Measurements from ENCODE around the gene SNAI1. TPM values are rescaled to one million over a fixed set of nuclear protein-coding genes. Genes with fewer than 3 reads are reported as not detected.
"Not testable (repeated sequence)": the region's sequence is repeated elsewhere in the genome, so short reads cannot be mapped to it uniquely, and the experiment has no call there.

SNAI1 gene
- total and polyA plus RNA-seq, 12 donors = 0.28 to 13.2 (median 8.4) TPM

DNA sequence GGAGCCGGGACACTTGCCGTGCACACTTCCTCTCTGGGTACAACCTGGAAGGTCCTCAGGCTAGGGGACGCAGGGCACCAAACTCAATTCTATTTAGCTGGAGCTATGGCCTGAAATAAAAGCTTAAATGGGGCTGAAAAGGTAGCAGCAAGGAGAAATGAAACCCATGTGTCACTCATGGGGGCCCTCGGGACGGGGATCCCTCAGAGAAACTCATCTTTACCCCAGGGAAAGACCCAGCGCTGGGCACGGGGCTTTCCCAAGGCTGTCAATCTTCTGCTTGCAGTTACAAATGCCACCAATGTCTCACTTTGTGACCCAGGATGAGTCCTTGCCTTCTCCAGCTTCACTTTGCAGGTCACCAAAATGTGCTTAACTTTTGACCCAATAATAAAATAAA is 16.5 kb downstream of the SNAI1 start:
- Histone ChIP-seq H3K4me1 (replicated peaks in 1 of 2) (no peaks in the 10 kb centered on the region), H3K27me3 (no peaks in the 10 kb centered on the region), H3K36me3 (replicated peaks in 1 of 2) (no peaks in the 10 kb centered on the region), H3K4me3 (no peak overlapping the region), H3K27ac (no peak overlapping the region), H3K9me3 (replicated peaks in 1 of 3) (no peaks in the 10 kb centered on the region)
- TF ChIP-seq CTCF (IDR thresholded peaks at IDR 0.05) = no peak
- TF ChIP-seq POLR2A (IDR thresholded peaks at IDR 0.05) = no peak
- no peak for DNase-seq
- intact Hi-C loops (cut with DNase I) = no loop called here
- 67 to 80% (median 78%) methylated on average over 4 to 7 of the region's 7 CpGs for WGBS, 4 donors

DNA sequence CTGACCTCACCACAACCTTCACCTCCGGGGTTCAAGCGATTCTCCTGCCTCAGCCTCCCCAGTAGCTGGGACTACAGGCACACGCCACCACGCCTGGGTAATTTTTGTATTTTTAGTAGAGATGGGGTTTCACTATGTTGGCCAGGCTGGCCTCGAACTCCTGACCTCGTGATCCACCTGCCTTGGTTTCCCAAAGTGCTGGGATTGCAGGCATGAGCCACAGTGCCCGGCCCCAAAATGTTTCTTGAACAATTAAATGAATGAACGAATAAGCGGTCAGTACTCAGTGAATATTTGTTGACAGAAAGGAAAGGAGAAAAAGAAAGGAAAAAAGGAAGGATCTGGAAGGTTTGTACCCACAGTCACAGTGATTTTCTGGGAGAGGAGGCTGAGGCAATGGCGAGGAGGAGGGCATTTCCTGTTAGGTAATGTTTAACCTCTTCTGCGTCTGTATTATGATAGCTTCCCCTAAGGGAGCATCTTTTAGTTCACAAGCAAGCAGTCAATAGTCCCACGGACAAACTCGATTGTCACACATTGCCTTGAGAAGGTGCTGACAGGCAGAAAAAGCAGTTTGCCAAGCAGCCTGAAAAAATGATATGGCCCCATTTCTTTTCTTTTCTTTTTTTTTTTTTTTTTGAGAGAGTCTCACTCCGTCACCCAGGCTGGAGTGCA is 17.9 kb downstream of the SNAI1 start:
- 70 to 73% (median 71%) methylated on average over 14 of the region's 14 CpGs for WGBS, 4 donors
- intact Hi-C loops (cut with DNase I); H3K4me3 ChIP-seq: not testable (repeated sequence)

GRCh38 chr20:50001784-50002311 is 19.1 kb downstream of the SNAI1 start:
- intact Hi-C loops (cut with DNase I) = no loop called here
- no peaks in the 10 kb centered on the region for H3K4me1 ChIP-seq (replicated peaks in 1 of 2)
- no peak overlapping the region for H3K4me3 ChIP-seq
- no peaks in the 10 kb centered on the region for H3K9me3 ChIP-seq (replicated peaks in 1 of 3)
- no peak for TF ChIP-seq POLR2A (IDR thresholded peaks at IDR 0.05)
- no peak for TF ChIP-seq CTCF (IDR thresholded peaks at IDR 0.05)
- H3K36me3 ChIP-seq (replicated peaks in 1 of 2) = no peaks in the 10 kb centered on the region
- no peaks in the 10 kb centered on the region for H3K27me3 ChIP-seq
- DNase-seq = no peak
- H3K27ac ChIP-seq = no peak overlapping the region
- 84 to 92% (median 86%) methylated on average over 9 of the region's 9 CpGs for WGBS, 4 donors

More for the DNA sequence above, 17.9 kb downstream of the SNAI1 start:
- not testable (repeated sequence) for DNase-seq; H3K4me1 ChIP-seq (replicated peaks in 1 of 2); H3K27me3 ChIP-seq; H3K9me3 ChIP-seq (replicated peaks in 1 of 3); H3K36me3 ChIP-seq (replicated peaks in 1 of 2); H3K27ac ChIP-seq

GRCh38 chr20:50003253-50003656 is 20.5 kb downstream of the SNAI1 start:
- Histone ChIP-seq H3K4me1 (replicated peaks in 1 of 2) (no peaks in the 10 kb centered on the region), H3K4me3 (no peak overlapping the region), H3K9me3 (replicated peaks in 1 of 3) (no peaks in the 10 kb centered on the region), H3K36me3 (replicated peaks in 1 of 2) (no peaks in the 10 kb centered on the region), H3K27me3 (no peaks in the 10 kb centered on the region), H3K27ac (no peak overlapping the region)
- intact Hi-C loops (cut with DNase I) = no loop called here
- no peak for DNase-seq
- WGBS, 4 donors = 59 to 74% (median 68%) methylated on average over 4 of the region's 4 CpGs
- TF ChIP-seq CTCF (IDR thresholded peaks at IDR 0.05) (no peak), POLR2A (IDR thresholded peaks at IDR 0.05) (no peak)

GRCh38 chr20:50004229-50004628 is 21.4 kb downstream of the SNAI1 start:
- Histone ChIP-seq H3K27ac (no peak overlapping the region), H3K27me3 (no peaks in the 10 kb centered on the region), H3K4me3 (no peak overlapping the region), H3K36me3 (replicated peaks in 1 of 2) (no peaks in the 10 kb centered on the region), H3K4me1 (replicated peaks in 1 of 2) (no peaks in the 10 kb centered on the region), H3K9me3 (replicated peaks in 1 of 3) (no peaks in the 10 kb centered on the region)
- DNase-seq = no peak
- TF ChIP-seq CTCF (IDR thresholded peaks at IDR 0.05) (no peak), POLR2A (IDR thresholded peaks at IDR 0.05) (no peak)
- intact Hi-C loops (cut with DNase I) = no loop called here
- 72 to 87% (median 77%) methylated on average over 4 of the region's 4 CpGs for WGBS, 4 donors
